Suprapubic skin (tissue), 4 donors: ENCODE measurements around the gene ROBO1. TPM values are rescaled to one million over a fixed set of nuclear protein-coding genes. Genes with fewer than 3 reads are reported as not detected.

Source experiments
- DNase-seq, 2 donors: peaks; one replicate each; pipeline ENCODE4 v3.0.0-alpha.2; 2019; ENCODE audit warnings: low spot score in 2 of 2
- H3K27ac ChIP-seq: fragments of 200-600 bp; sonication (generic); one replicate; pipeline ENCODE4 v1.5.1; 2019
- H3K27me3 ChIP-seq: fragments of 200-600 bp; sonication (generic); one replicate; pipeline ENCODE4 v1.5.1; 2019
- H3K36me3 ChIP-seq: fragments of 200-600 bp; sonication (generic); one replicate; pipeline ENCODE4 v1.5.1; 2019
- H3K4me1 ChIP-seq: fragments of 200-600 bp; sonication (generic); one replicate; pipeline ENCODE4 v1.5.1; 2019
- H3K4me3 ChIP-seq: fragments of 200-600 bp; sonication (generic); one replicate; pipeline ENCODE4 v1.5.1; 2019; ENCODE audit warnings: mild to moderate bottlenecking
- H3K9me3 ChIP-seq: fragments of 200-600 bp; sonication (generic); one replicate; pipeline ENCODE4 v1.5.1; 2019
- EP300 ChIP-seq: sonication (generic); formaldehyde crosslinking; IDR thresholded peaks from one replicate; pipeline ENCODE4 v1.6.1; 2017; ENCODE audit warnings: antibody characterized with exemption
- POLR2A ChIP-seq, 2 donors: fragments of 450-650 bp; IDR thresholded peaks; one replicate each; pipeline ENCODE4 v1.6.1; 2017; ENCODE audit warnings: antibody characterized with exemption in 2 of 2, mild to moderate bottlenecking in 2 of 2, moderate library complexity in 2 of 2
- POLR2AphosphoS5 ChIP-seq, 3 donors: sonication (generic); formaldehyde crosslinking; IDR thresholded peaks; one replicate each; pipeline ENCODE4 v1.6.1; 2017; ENCODE audit warnings: antibody characterized with exemption in 3 of 3
- WGBS: methylation state at CpG from one replicate; pipeline ENCODE4 v1.1.5; 2018; 5-methylcytosine and 5-hydroxymethylcytosine counted together
- total RNA-seq, 4 donors: library from RNA; depleted of rRNA; stranded (reverse); fragments of >200 nt; gene quantifications; one replicate each; pipeline ENCODE4 v1.1.0, GENCODE V29; 2016
- TF ChIP-seq, protein P1 (sequence below), 2 donors: fragments of 200-600 bp in 1 of 2; fragments of 450-650 bp in 1 of 2; sonication (generic) in 1 of 2; IDR thresholded peaks; one replicate each; pipeline ENCODE4 v1.5.1; 2016 to 2019; ENCODE audit warnings: antibody characterized with exemption in 2 of 2, mild to moderate bottlenecking in 1 of 2, moderate library complexity in 1 of 2

The ROBO1 gene
- total RNA-seq, 4 donors from 2014 or later = 67.7 to 80.3 (median 71.3) TPM

- H3K4me3 ChIP-seq = no peak overlapping the region
- no peaks in the 10 kb centered on the region for H3K4me1 ChIP-seq
- H3K27ac ChIP-seq = no peak overlapping the region
- H3K36me3 ChIP-seq = no peaks in the 10 kb centered on the region
- DNase-seq = no peak
- WGBS = 94% methylated on average over 5 of the region's 5 CpGs
- H3K9me3 ChIP-seq = no peaks in the 10 kb centered on the region
- TF ChIP-seq EP300 = no peak
- no peak for TF ChIP-seq POLR2A (IDR thresholded peaks at IDR 0.05)
- TF ChIP-seq POLR2AphosphoS5 (IDR thresholded peaks at IDR 0.05) = no peak
- TF ChIP-seq, protein P1, sequence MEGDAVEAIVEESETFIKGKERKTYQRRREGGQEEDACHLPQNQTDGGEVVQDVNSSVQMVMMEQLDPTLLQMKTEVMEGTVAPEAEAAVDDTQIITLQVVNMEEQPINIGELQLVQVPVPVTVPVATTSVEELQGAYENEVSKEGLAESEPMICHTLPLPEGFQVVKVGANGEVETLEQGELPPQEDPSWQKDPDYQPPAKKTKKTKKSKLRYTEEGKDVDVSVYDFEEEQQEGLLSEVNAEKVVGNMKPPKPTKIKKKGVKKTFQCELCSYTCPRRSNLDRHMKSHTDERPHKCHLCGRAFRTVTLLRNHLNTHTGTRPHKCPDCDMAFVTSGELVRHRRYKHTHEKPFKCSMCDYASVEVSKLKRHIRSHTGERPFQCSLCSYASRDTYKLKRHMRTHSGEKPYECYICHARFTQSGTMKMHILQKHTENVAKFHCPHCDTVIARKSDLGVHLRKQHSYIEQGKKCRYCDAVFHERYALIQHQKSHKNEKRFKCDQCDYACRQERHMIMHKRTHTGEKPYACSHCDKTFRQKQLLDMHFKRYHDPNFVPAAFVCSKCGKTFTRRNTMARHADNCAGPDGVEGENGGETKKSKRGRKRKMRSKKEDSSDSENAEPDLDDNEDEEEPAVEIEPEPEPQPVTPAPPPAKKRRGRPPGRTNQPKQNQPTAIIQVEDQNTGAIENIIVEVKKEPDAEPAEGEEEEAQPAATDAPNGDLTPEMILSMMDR (IDR thresholded peaks at IDR 0.05) = no peak
- no peaks in the 10 kb centered on the region for H3K27me3 ChIP-seq
These were observed 772.7 kb downstream of the ROBO1 start for GRCh38 chr3:78995087-78995486.

DNA sequence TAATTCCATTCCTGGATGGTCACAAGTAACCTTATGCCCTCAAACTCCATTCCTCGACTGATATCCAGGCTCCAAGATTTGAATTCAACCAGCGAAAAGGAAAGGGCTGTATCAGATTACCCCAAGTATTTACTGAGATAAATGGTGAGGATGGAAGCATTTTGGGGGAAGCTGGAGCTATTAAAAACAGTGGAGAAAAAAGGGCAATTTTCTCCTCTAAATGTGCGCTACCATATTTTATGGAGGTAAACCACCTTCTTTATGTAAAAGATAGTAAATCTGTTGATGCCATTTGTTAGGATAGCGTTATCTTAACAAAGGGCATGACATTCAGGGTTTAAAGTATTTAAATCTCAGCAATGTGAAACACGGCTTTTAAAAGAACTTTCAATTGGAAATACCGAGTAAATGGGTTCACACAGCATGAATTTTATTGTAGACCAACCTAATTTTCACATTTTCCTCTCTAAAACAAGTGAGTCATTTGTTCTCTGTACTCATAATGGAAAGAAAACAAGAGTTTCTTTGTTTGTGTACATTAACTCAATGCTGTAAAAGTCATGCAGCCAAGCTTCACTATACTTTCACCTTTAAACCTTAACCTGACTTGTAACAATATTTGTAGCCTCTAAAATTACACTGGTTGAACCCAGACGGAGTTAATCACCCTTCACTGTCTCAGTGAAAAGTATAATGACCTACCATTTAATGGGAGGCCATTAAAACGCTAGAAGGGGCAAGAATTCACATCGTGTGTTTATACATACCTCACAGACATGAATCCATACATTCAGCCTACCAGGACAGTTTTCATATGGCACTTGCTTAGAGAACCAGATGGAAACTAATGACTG is 773.4 kb downstream of the ROBO1 start:
- Histone ChIP-seq H3K27me3 (no peaks in the 10 kb centered on the region), H3K36me3 (no peaks in the 10 kb centered on the region)
- no peak for DNase-seq

GRCh38 chr3:78993375-78993774 is 774.4 kb downstream of the ROBO1 start:
- Histone ChIP-seq H3K27me3 (no peaks in the 10 kb centered on the region), H3K4me3 (no peak overlapping the region), H3K9me3 (no peaks in the 10 kb centered on the region), H3K36me3 (no peaks in the 10 kb centered on the region), H3K4me1 (no peaks in the 10 kb centered on the region), H3K27ac (no peak overlapping the region)
- WGBS = 95% methylated on average over 4 of the region's 4 CpGs
- no peak for TF ChIP-seq POLR2A (IDR thresholded peaks at IDR 0.05)
- TF ChIP-seq POLR2AphosphoS5 (IDR thresholded peaks at IDR 0.05) = no peak
- no peak for DNase-seq

More for the DNA sequence above, 773.4 kb downstream of the ROBO1 start:
- Histone ChIP-seq H3K27ac (no peak overlapping the region), H3K4me1 (no peaks in the 10 kb centered on the region), H3K4me3 (no peak overlapping the region), H3K9me3 (no peaks in the 10 kb centered on the region)
- WGBS = 78% methylated on average over 9 of the region's 9 CpGs
- TF ChIP-seq EP300 (no peak), POLR2AphosphoS5 (IDR thresholded peaks at IDR 0.05) (no peak), POLR2A (IDR thresholded peaks at IDR 0.05) (no peak)
- TF ChIP-seq, protein P1 (IDR thresholded peaks at IDR 0.05) = no peak

- H3K27me3 ChIP-seq = no peaks in the 10 kb centered on the region
- TF ChIP-seq POLR2AphosphoS5 (IDR thresholded peaks at IDR 0.05) (no peak), EP300 (no peak), POLR2A (IDR thresholded peaks at IDR 0.05) (no peak)
- TF ChIP-seq, protein P1 (IDR thresholded peaks at IDR 0.05) = no peak
- WGBS = 89% methylated on average over 3 of the region's 3 CpGs
- no peak overlapping the region for H3K27ac ChIP-seq
- H3K4me1 ChIP-seq = no peaks in the 10 kb centered on the region
- H3K4me3 ChIP-seq = no peak overlapping the region
- DNase-seq = no peak
- no peaks in the 10 kb centered on the region for H3K36me3 ChIP-seq
- no peaks in the 10 kb centered on the region for H3K9me3 ChIP-seq
These were observed 775.0 kb downstream of the ROBO1 start for GRCh38 chr3:78992830-78993229.

DNA sequence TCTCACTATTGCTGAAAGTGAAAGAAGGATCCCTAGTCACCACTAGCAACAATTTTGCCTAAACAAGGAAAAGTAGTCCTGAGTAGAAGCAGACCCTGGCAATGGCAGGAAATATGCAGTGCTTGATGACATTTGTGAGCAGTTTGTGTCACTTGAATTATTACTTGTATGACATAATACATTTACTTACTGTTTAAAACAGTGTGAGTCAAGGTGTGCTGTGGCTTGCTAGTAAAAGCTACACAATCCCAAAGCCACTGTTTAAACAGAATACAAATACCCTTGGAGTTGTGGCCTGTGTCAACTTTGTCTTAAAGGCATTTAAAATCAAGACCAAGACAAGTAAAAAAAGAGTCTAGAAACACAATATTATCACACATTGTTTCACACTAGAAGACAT is 775.4 kb downstream of the ROBO1 start:
- TF ChIP-seq POLR2A (IDR thresholded peaks at IDR 0.05) (no peak), EP300 (no peak), POLR2AphosphoS5 (IDR thresholded peaks at IDR 0.05) (no peak)
- TF ChIP-seq, protein P1 (IDR thresholded peaks at IDR 0.05) = no peak
- Histone ChIP-seq H3K4me3 (no peak overlapping the region), H3K36me3 (no peaks in the 10 kb centered on the region), H3K27me3 (no peaks in the 10 kb centered on the region), H3K27ac (no peak overlapping the region), H3K4me1 (no peaks in the 10 kb centered on the region), H3K9me3 (no peaks in the 10 kb centered on the region)
- DNase-seq = no peak
